ENCODE data around the gene RAI1. TPM values are rescaled to one million over a fixed set of nuclear protein-coding genes. Genes with fewer than 3 reads are reported as not detected.

The RAI1 gene
- total RNA-seq, 1 experiment from 2014 or later = 46.8 TPM

DNA sequence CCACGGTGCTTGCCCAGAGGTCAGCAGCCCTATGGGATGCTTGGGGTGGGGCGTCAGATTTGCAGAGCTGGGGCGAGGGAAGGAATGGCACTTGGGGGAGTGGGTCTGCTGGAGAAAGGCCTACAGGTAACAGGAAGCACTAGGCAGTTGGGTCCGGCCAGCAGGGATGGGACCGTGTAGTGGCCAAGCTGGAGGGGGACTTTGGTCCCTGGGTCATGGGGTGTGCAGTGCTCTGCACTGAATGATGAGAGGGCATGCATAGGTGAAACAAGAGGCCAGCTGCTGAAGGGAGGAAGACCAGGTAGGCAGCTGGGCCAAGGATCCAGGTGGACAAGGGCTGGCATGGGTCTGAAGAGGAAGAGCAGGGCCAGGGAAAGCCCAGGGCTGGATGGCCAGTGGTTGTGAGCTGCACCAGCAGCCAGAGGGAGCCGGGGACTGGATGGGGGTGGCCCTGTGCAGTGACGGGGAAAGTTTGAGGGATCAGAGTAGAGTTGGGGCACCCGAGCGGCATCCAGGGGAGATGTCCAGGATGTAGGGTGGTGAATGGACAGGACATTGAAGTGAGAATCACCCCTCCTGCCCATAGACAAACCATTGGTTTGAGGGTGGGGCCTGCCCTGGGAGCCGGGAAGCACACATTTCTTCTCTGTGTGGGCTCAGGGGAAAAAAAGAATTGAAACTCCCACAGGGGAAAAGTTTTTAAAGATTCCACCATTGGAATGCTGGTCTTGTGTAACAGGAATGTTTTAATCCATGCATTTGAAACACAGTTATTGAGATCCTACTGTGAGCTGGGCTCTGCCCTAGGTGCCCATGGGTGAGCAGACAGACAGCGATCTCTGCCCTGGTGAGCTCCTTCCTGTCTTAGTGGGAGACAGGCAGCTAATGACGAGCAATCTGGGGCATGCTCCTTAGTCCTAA lies 25.1 kb downstream of the RAI1 start:
- ChIA-PET POLR2A (ENCODE audit: low non-redundant PET) (no interaction called here), CTCF (no interaction called here)
- no TSS peak for BruUV-seq (replicated peaks)

DNA sequence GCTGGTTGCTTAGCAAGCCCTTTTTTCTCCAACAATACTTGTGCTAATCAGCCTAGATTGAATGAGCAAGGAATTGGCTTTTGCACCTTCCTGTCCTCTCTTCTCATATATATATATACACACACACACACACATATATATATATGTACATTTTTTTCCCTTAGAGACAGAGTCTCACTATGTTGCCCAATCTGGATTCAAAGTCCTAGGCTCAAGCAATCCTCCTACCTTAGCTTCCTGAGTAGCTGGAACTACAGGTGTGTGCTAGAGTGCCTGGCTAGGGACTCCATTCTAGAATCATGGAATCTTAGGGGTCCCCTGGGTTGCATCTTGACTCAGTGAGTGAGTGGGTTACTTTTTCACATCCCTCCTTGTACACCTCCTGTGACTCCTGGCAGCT lies 27.0 kb downstream of the RAI1 start:
- Histone ChIP-seq H3K27ac (ENCODE audit: low read depth, low read length, poor library complexity, severe bottlenecking) (peak overlapping the region; percentile 42), H3K27me3 (replicated peaks; ENCODE audit: insufficient read depth, low read depth, low read length, poor library complexity) (no peaks in the 10 kb centered on the region), H3K9me3 (ENCODE audit: low read depth, low read length, poor library complexity, severe bottlenecking) (no peaks in the 10 kb centered on the region), H3K36me3 (ENCODE audit: insufficient read depth, low read length, poor library complexity, severe bottlenecking) (no peaks in the 10 kb centered on the region), H3K4me3 (ENCODE audit: low read depth, low read length, poor library complexity, severe bottlenecking) (no peak overlapping the region), H3K4me1 (ENCODE audit: insufficient read depth, low read length, poor library complexity, severe bottlenecking) (peaks cover 38% of the 10 kb centered on the region)
- no TSS peak for BruUV-seq (replicated peaks)
- intact Hi-C loops (cut with micrococcal nuclease; ENCODE audit: unreplicated experiment) = no loop called here
- CTCF ChIA-PET = no interaction called here
- no peak for DNase-seq (ENCODE audit: low spot score)
- TF ChIP-seq, protein P1, sequence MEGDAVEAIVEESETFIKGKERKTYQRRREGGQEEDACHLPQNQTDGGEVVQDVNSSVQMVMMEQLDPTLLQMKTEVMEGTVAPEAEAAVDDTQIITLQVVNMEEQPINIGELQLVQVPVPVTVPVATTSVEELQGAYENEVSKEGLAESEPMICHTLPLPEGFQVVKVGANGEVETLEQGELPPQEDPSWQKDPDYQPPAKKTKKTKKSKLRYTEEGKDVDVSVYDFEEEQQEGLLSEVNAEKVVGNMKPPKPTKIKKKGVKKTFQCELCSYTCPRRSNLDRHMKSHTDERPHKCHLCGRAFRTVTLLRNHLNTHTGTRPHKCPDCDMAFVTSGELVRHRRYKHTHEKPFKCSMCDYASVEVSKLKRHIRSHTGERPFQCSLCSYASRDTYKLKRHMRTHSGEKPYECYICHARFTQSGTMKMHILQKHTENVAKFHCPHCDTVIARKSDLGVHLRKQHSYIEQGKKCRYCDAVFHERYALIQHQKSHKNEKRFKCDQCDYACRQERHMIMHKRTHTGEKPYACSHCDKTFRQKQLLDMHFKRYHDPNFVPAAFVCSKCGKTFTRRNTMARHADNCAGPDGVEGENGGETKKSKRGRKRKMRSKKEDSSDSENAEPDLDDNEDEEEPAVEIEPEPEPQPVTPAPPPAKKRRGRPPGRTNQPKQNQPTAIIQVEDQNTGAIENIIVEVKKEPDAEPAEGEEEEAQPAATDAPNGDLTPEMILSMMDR (conservative IDR thresholded peaks at IDR 0.05; ENCODE audit: low read depth, low read length) = no peak
- TF ChIP-seq EZH2 (IDR thresholded peaks at IDR 0.05; ENCODE audit: borderline replicate concordance, low read depth, low read length, poor library complexity, severe bottlenecking) = no peak
- POLR2A ChIA-PET (ENCODE audit: low non-redundant PET) = no interaction called here

More for the DNA sequence above, 25.1 kb downstream of the RAI1 start:
- intact Hi-C loops (cut with micrococcal nuclease; ENCODE audit: unreplicated experiment) = no loop called here
- TF ChIP-seq, protein P1 (conservative IDR thresholded peaks at IDR 0.05; ENCODE audit: low read depth, low read length) = peak; percentile 24; the same call in 1 of the 2 replicates
- no peak for TF ChIP-seq EZH2 (IDR thresholded peaks at IDR 0.05; ENCODE audit: borderline replicate concordance, low read depth, low read length, poor library complexity, severe bottlenecking)
- H3K4me1 ChIP-seq (ENCODE audit: insufficient read depth, low read length, poor library complexity, severe bottlenecking) = peaks cover 24% of the 10 kb centered on the region
- no peaks in the 10 kb centered on the region for H3K27me3 ChIP-seq (replicated peaks; ENCODE audit: insufficient read depth, low read depth, low read length, poor library complexity)
- DNase-seq (ENCODE audit: low spot score) = peak; percentile 59
- peak overlapping the region; percentile 61 for H3K27ac ChIP-seq (ENCODE audit: low read depth, low read length, poor library complexity, severe bottlenecking)
- H3K9me3 ChIP-seq (ENCODE audit: low read depth, low read length, poor library complexity, severe bottlenecking) = no peaks in the 10 kb centered on the region
- H3K36me3 ChIP-seq (ENCODE audit: insufficient read depth, low read length, poor library complexity, severe bottlenecking) = no peaks in the 10 kb centered on the region
- H3K4me3 ChIP-seq (ENCODE audit: low read depth, low read length, poor library complexity, severe bottlenecking) = no peak overlapping the region

DNA sequence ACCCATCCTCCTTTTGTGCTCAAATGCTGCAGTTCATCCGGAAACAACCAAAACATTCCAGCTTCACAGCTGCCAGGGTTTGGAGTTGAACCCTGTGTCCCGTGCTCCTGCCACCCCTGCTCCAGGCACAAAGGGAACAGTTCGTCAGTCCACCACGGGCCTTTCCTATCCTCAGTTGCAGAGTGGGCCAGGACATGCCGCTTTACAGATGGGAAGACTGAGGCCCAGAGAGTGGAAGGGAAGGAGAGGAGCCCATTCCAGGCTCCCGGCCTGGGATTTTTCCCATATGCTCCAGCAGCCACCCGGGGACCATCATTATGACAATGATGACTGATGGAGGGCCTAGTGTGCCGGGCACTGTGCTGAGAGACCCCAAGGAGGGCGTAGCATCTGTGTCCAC lies 27.6 kb downstream of the RAI1 start:
- peaks cover 42% of the 10 kb centered on the region for H3K4me1 ChIP-seq (ENCODE audit: insufficient read depth, low read length, poor library complexity, severe bottlenecking)
- no peak overlapping the region for H3K27ac ChIP-seq (ENCODE audit: low read depth, low read length, poor library complexity, severe bottlenecking)
- no peak for DNase-seq (ENCODE audit: low spot score)
- H3K9me3 ChIP-seq (ENCODE audit: low read depth, low read length, poor library complexity, severe bottlenecking) = no peaks in the 10 kb centered on the region
- no peak for TF ChIP-seq EZH2 (IDR thresholded peaks at IDR 0.05; ENCODE audit: borderline replicate concordance, low read depth, low read length, poor library complexity, severe bottlenecking)
- TF ChIP-seq, protein P1 (conservative IDR thresholded peaks at IDR 0.05; ENCODE audit: low read depth, low read length) = no peak
- H3K27me3 ChIP-seq (replicated peaks; ENCODE audit: insufficient read depth, low read depth, low read length, poor library complexity) = no peaks in the 10 kb centered on the region
- CTCF ChIA-PET = no interaction called here
- intact Hi-C loops (cut with micrococcal nuclease; ENCODE audit: unreplicated experiment) = no loop called here
- no peak overlapping the region for H3K4me3 ChIP-seq (ENCODE audit: low read depth, low read length, poor library complexity, severe bottlenecking)
- POLR2A ChIA-PET (ENCODE audit: low non-redundant PET) = no interaction called here
- no peaks in the 10 kb centered on the region for H3K36me3 ChIP-seq (ENCODE audit: insufficient read depth, low read length, poor library complexity, severe bottlenecking)
- BruUV-seq (replicated peaks) = no TSS peak
